Right atrium auricular region (tissue), 2 donors: Measurements from ENCODE around the gene KIAA1328. TPM values are rescaled to one million over a fixed set of nuclear protein-coding genes. Genes with fewer than 3 reads are reported as not detected.

Experiments
- DNase-seq: peaks from one replicate; pipeline ENCODE4 v3.0.0-alpha.2; 2019; ENCODE audit warnings: low spot score
- H3K27ac ChIP-seq, 2 donors: fragments of 200-600 bp; sonication (generic); 1 replicate in 1 of 2; 2 replicates in 1 of 2; pipeline ENCODE4 v1.5.1; 2016 to 2019
- H3K27me3 ChIP-seq, 2 donors: fragments of 200-600 bp; sonication (generic); one replicate each; pipeline versions ENCODE4 v1.5.1 to v1.6.0; 2017 to 2019
- H3K36me3 ChIP-seq: fragments of 200-600 bp; sonication (generic); one replicate; pipeline ENCODE4 v1.5.1; 2016
- H3K4me1 ChIP-seq, 2 donors: fragments of 200-600 bp; sonication (generic); one replicate each; pipeline versions ENCODE4 v1.5.1 to v1.6.0; 2017 to 2019
- H3K4me3 ChIP-seq, 2 donors: fragments of 200-600 bp; sonication (generic); 1 replicate in 1 of 2; 2 replicates in 1 of 2; pipeline ENCODE4 v1.5.1; 2017 to 2019; ENCODE audit warnings: mild to moderate bottlenecking in 1 of 2, moderate library complexity in 1 of 2
- H3K9me3 ChIP-seq, 2 donors: fragments of 200-600 bp; sonication (generic); one replicate each; pipeline ENCODE4 v1.5.1; 2019
- CTCF ChIP-seq, 2 donors: fragments of 200-600 bp; sonication (generic); IDR thresholded peaks; one replicate each; pipeline ENCODE4 v1.5.1; 2019; ENCODE audit warnings: antibody characterized with exemption in 2 of 2
- total RNA-seq, 2 donors: library from RNA; depleted of rRNA; stranded (reverse); fragments of >200 nt; gene quantifications; one replicate each; pipeline ENCODE4 v1.1.0, GENCODE V29; 2016

KIAA1328 gene
- total RNA-seq, 2 donors from 2014 or later = 7.2 to 7.8 TPM

- H3K4me3 ChIP-seq = no peak overlapping the region
- H3K27me3 ChIP-seq = no peaks in the 10 kb centered on the region
- no peak for DNase-seq
- H3K36me3 ChIP-seq = peaks cover 8% of the 10 kb centered on the region
- no peak for TF ChIP-seq CTCF (IDR thresholded peaks at IDR 0.05)
- peaks cover 0 to 26% of the 10 kb centered on the region in 2 donors for H3K4me1 ChIP-seq
- H3K9me3 ChIP-seq = no peaks in the 10 kb centered on the region
- H3K27ac ChIP-seq = no peak overlapping the region
Measured at GRCh38 chr18:36817039-36817438, 11.9 kb upstream of the KIAA1328 start.

- Histone ChIP-seq H3K4me3 (no peak overlapping the region), H3K9me3 (no peaks in the 10 kb centered on the region), H3K27ac (no peak overlapping the region), H3K36me3 (peaks cover 8% of the 10 kb centered on the region), H3K27me3 (no peaks in the 10 kb centered on the region), H3K4me1 (peaks cover 0 to 10% of the 10 kb centered on the region in 2 donors)
- no peak for TF ChIP-seq CTCF (IDR thresholded peaks at IDR 0.05)
- DNase-seq = no peak
Measured at GRCh38 chr18:36818652-36819051, 10.3 kb upstream of the KIAA1328 start.

DNA sequence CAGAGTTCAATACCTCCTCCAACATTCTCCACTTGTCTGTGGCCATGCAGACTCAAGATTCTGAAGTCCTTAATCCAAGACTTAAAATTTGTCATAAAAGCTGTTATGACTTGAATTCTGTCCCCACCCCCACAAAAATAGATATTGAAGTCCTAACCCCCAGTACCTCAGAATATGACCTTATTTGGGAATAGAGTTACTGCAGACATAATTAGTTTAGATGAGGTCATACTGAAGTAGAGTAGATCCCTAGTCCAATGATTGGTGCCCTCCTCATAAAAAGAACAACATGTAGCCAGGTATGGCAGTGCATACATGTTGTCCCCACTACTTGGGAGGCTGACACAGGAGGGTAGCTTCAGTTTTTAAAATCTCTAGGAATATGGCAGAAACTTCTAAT lies 9.3 kb upstream of the KIAA1328 start:
- TF ChIP-seq CTCF (IDR thresholded peaks at IDR 0.05) = no peak
- Histone ChIP-seq H3K27ac (no peak overlapping the region), H3K4me1 (peaks cover 0 to 7% of the 10 kb centered on the region in 2 donors), H3K4me3 (no peak overlapping the region), H3K9me3 (no peaks in the 10 kb centered on the region), H3K36me3 (peaks cover 8% of the 10 kb centered on the region), H3K27me3 (no peaks in the 10 kb centered on the region)
- DNase-seq = no peak

DNA sequence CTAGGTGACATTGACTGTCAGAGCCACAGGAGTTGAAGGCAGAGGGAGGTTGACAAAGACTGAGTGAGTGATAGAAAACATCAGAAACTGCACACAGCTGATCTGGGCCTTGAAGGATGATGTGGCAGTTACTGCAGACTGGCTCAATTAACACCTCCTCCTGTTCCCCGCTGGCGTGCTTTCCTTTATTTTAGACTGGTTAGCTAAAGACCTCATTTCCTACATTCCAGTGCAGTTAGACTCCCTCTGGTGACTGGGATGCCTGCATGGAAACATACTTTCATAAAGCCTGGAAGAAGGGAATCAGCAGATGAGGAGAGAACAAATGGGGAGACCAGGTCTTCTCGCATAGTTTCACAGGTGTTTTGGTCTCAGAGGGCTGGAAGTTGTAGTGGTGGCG lies 7.2 kb upstream of the KIAA1328 start:
- no peak overlapping the region for H3K27ac ChIP-seq
- no peak for TF ChIP-seq CTCF (IDR thresholded peaks at IDR 0.05)
- no peaks in the 10 kb centered on the region for H3K4me1 ChIP-seq
- H3K27me3 ChIP-seq = no peaks in the 10 kb centered on the region
- peaks cover 3% of the 10 kb centered on the region for H3K36me3 ChIP-seq
- H3K9me3 ChIP-seq = no peaks in the 10 kb centered on the region
- DNase-seq = no peak
- no peak overlapping the region for H3K4me3 ChIP-seq

DNA sequence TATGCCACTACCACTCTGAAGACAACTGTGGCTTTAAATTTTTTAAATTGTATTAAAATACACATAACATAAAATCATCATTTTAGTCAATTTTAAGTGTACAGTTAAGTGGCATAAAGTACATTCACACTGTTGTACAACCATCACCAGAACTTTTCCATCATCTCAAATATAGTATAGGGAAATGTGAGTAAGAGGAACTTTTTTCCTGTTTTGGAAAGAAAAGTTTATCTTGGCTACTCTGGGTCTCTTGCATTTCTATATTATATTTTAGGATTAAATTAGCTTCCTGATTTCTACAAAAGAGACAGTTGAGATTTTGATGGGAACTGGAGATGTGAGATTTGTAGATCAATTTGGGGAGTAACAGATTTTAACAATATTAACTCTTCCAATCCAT lies 3.4 kb upstream of the KIAA1328 start:
- Histone ChIP-seq H3K4me1 (peaks cover 0 to 21% of the 10 kb centered on the region in 2 donors), H3K9me3 (no peaks in the 10 kb centered on the region), H3K27ac (no peak overlapping the region), H3K4me3 (no peak overlapping the region), H3K27me3 (no peaks in the 10 kb centered on the region), H3K36me3 (no peaks in the 10 kb centered on the region)
- no peak for TF ChIP-seq CTCF (IDR thresholded peaks at IDR 0.05)
- no peak for DNase-seq

DNA sequence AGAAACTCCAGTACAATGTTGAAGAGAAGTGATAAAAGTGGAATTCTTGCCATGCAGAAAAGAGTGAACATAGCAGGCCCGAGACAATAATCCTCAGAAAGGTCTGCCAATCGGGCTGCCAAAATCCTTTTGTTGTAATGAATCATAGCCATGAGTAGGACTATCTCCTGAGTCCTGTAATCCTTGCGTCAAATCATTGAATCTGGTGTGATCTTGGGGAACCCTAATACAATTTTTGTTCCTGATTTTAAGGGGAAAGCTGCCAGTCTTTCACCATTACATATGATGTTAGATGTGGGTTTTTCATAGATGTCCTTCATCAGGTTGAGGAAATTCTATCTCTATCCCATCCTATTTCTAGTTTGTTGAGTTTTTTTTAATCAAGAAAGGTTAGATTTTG lies 2.4 kb upstream of the KIAA1328 start:
- no peak for TF ChIP-seq CTCF (IDR thresholded peaks at IDR 0.05)
- no peak for DNase-seq
- no peaks in the 10 kb centered on the region for H3K27me3 ChIP-seq
- H3K4me1 ChIP-seq = peaks cover 0 to 21% of the 10 kb centered on the region in 2 donors
- H3K9me3 ChIP-seq = no peaks in the 10 kb centered on the region
- H3K27ac ChIP-seq = no peak overlapping the region
- no peak overlapping the region for H3K4me3 ChIP-seq
- H3K36me3 ChIP-seq = no peaks in the 10 kb centered on the region
